ENCODE measurements around the gene MAPK8IP1. TPM values are rescaled to one million over a fixed set of nuclear protein-coding genes. Genes with fewer than 3 reads are reported as not detected.
A peak's percentile ranks its signal among the peaks of the same experiment; 100 is the strongest.

MAPK8IP1 gene
- total RNA-seq, 2 donors from 2014 or later, result 0.50 to 0.69 TPM

GRCh38 chr11:45910623-45911022 is 25.2 kb downstream of the MAPK8IP1 start:
- H3K27ac Mint-ChIP-seq, result no peak overlapping the region
- peaks cover 4% of the 10 kb centered on the region for H3K4me1 Mint-ChIP-seq (ENCODE audit: low read depth)
- H3K27me3 Mint-ChIP-seq (ENCODE audit: low read depth), result no peaks in the 10 kb centered on the region
- no peak for DNase-seq
- H3K4me3 Mint-ChIP-seq, result no peak overlapping the region
- no peaks in the 10 kb centered on the region for H3K9me3 Mint-ChIP-seq
- ATAC-seq (replicated peaks in 1 of 2), result no peak
- peaks cover 1 to 3% of the 10 kb centered on the region in 2 donors for H3K36me3 Mint-ChIP-seq (ENCODE audit: insufficient read depth in 2 of 2)

GRCh38 chr11:45913514-45913913 is 28.1 kb downstream of the MAPK8IP1 start:
- H3K9me3 Mint-ChIP-seq, result no peaks in the 10 kb centered on the region
- H3K4me1 Mint-ChIP-seq (ENCODE audit: low read depth), result peaks cover 21% of the 10 kb centered on the region
- H3K27me3 Mint-ChIP-seq (ENCODE audit: low read depth), result no peaks in the 10 kb centered on the region
- H3K4me3 Mint-ChIP-seq, result no peak overlapping the region
- DNase-seq (no peak), ATAC-seq (replicated peaks in 1 of 2) (no peak)
- no peak overlapping the region for H3K27ac Mint-ChIP-seq
- H3K36me3 Mint-ChIP-seq (ENCODE audit: insufficient read depth in 2 of 2), result peaks cover 4% of the 10 kb centered on the region in 2 donors

- Mint-ChIP-seq H3K4me3 (no peak overlapping the region), H3K27me3 (ENCODE audit: low read depth) (no peaks in the 10 kb centered on the region), H3K27ac (no peak overlapping the region), H3K4me1 (ENCODE audit: low read depth) (peaks cover 24% of the 10 kb centered on the region), H3K36me3 (ENCODE audit: insufficient read depth in 2 of 2) (peaks cover 4 to 6% of the 10 kb centered on the region in 2 donors), H3K9me3 (no peaks in the 10 kb centered on the region)
- ATAC-seq (replicated peaks in 1 of 2) (no peak), DNase-seq (no peak)
Measured at GRCh38 chr11:45913942-45914635, 28.6 kb downstream of the MAPK8IP1 start.

- H3K4me1 Mint-ChIP-seq (ENCODE audit: low read depth), result peaks cover 24% of the 10 kb centered on the region
- H3K27ac Mint-ChIP-seq, result no peak overlapping the region
- H3K4me3 Mint-ChIP-seq, result no peak overlapping the region
- H3K27me3 Mint-ChIP-seq (ENCODE audit: low read depth), result no peaks in the 10 kb centered on the region
- no peak for ATAC-seq (replicated peaks in 1 of 2)
- no peaks in the 10 kb centered on the region for H3K9me3 Mint-ChIP-seq
- DNase-seq, result no peak
- H3K36me3 Mint-ChIP-seq (ENCODE audit: insufficient read depth in 2 of 2), result peaks cover 4 to 6% of the 10 kb centered on the region in 2 donors
Measured at GRCh38 chr11:45915446-45915845, 30.0 kb downstream of the MAPK8IP1 start.

- Mint-ChIP-seq H3K27ac (peak overlapping the region; percentile 96), H3K27me3 (ENCODE audit: low read depth) (peaks cover 5% of the 10 kb centered on the region), H3K4me1 (ENCODE audit: low read depth) (peaks cover 29% of the 10 kb centered on the region), H3K4me3 (peak overlapping the region; percentile 100), H3K36me3 (ENCODE audit: insufficient read depth in 2 of 2) (peaks cover 4% of the 10 kb centered on the region in 2 donors), H3K9me3 (no peaks in the 10 kb centered on the region)
- ATAC-seq (replicated peaks in 1 of 2) (no peak), DNase-seq (no peak)
Measured at GRCh38 chr11:45917286-45917622, 31.8 kb downstream of the MAPK8IP1 start.

GRCh38 chr11:45917623-45918330 is 32.3 kb downstream of the MAPK8IP1 start, which contains the start of gene PEX16:
TSS of gene PEX16 (minus strand) at chr11:45917877. CDS start at chr11:45917811, 66 bp downstream.
- peaks cover 4% of the 10 kb centered on the region in 2 donors for H3K36me3 Mint-ChIP-seq (ENCODE audit: insufficient read depth in 2 of 2)
- DNase-seq (peak; percentile 94 to 98), ATAC-seq (replicated peaks in 1 of 2) (peak; percentile 89 to 94)
- peak within 1 kb of the TSS; percentile 100 for H3K4me3 Mint-ChIP-seq
- H3K4me1 Mint-ChIP-seq (ENCODE audit: low read depth), result peaks cover 29% of the 10 kb centered on the region
- peaks cover 5% of the 10 kb centered on the region for H3K27me3 Mint-ChIP-seq (ENCODE audit: low read depth)
- H3K9me3 Mint-ChIP-seq, result no peaks in the 10 kb centered on the region
- peak within 1 kb of the TSS; percentile 96 for H3K27ac Mint-ChIP-seq

GRCh38 chr11:45918331-45918941 is 33.0 kb downstream of the MAPK8IP1 start:
- peak; percentile 38 to 56 for ATAC-seq (replicated peaks in 1 of 2)
- Mint-ChIP-seq H3K27me3 (ENCODE audit: low read depth) (peaks cover 5% of the 10 kb centered on the region), H3K9me3 (no peaks in the 10 kb centered on the region), H3K4me1 (ENCODE audit: low read depth) (peaks cover 32% of the 10 kb centered on the region), H3K27ac (peak overlapping the region; percentile 96), H3K4me3 (peak overlapping the region; percentile 100), H3K36me3 (ENCODE audit: insufficient read depth in 2 of 2) (peaks cover 4 to 6% of the 10 kb centered on the region in 2 donors)
- DNase-seq, result peak; percentile 78 to 81

GRCh38 chr11:45918962-45919675 is 33.7 kb downstream of the MAPK8IP1 start:
- Mint-ChIP-seq H3K27me3 (ENCODE audit: low read depth) (peaks cover 8% of the 10 kb centered on the region), H3K27ac (no peak overlapping the region), H3K4me3 (peak overlapping the region; percentile 100), H3K36me3 (ENCODE audit: insufficient read depth in 2 of 2) (peaks cover 4 to 6% of the 10 kb centered on the region in 2 donors), H3K9me3 (no peaks in the 10 kb centered on the region), H3K4me1 (ENCODE audit: low read depth) (peaks cover 33% of the 10 kb centered on the region)
- ATAC-seq (replicated peaks in 1 of 2), result no peak
- no peak for DNase-seq

- Mint-ChIP-seq H3K9me3 (no peaks in the 10 kb centered on the region), H3K27me3 (ENCODE audit: low read depth) (peaks cover 13% of the 10 kb centered on the region), H3K4me3 (peak overlapping the region; percentile 33 to 69), H3K36me3 (ENCODE audit: insufficient read depth in 2 of 2) (peaks cover 4 to 6% of the 10 kb centered on the region in 2 donors), H3K27ac (no peak overlapping the region), H3K4me1 (ENCODE audit: low read depth) (peaks cover 33% of the 10 kb centered on the region)
- no peak for ATAC-seq (replicated peaks in 1 of 2)
- DNase-seq, result peak in 1 of 2 donors; percentile 0
Measured at GRCh38 chr11:45919806-45920530, 34.5 kb downstream of the MAPK8IP1 start.

GRCh38 chr11:45920531-45921477 is 35.4 kb downstream of the MAPK8IP1 start:
- H3K4me1 Mint-ChIP-seq (ENCODE audit: low read depth), result peaks cover 27% of the 10 kb centered on the region
- no peak for ATAC-seq (replicated peaks in 1 of 2)
- no peak for DNase-seq

GRCh38 chr11:45921561-45922424 is 36.3 kb downstream of the MAPK8IP1 start:
- peaks cover 2 to 6% of the 10 kb centered on the region in 2 donors for H3K36me3 Mint-ChIP-seq (ENCODE audit: insufficient read depth in 2 of 2)

More at GRCh38 chr11:45920531-45921477, 35.4 kb downstream of the MAPK8IP1 start:
- Mint-ChIP-seq H3K9me3 (no peaks in the 10 kb centered on the region), H3K4me3 (peak overlapping the region; percentile 56 to 73), H3K27ac (no peak overlapping the region), H3K27me3 (ENCODE audit: low read depth) (peaks cover 13% of the 10 kb centered on the region), H3K36me3 (ENCODE audit: insufficient read depth in 2 of 2) (peaks cover 2 to 6% of the 10 kb centered on the region in 2 donors)

More at GRCh38 chr11:45921561-45922424, 36.3 kb downstream of the MAPK8IP1 start:
- H3K4me3 Mint-ChIP-seq, result peak overlapping the region; percentile 56 to 73
- peaks cover 13% of the 10 kb centered on the region for H3K27me3 Mint-ChIP-seq (ENCODE audit: low read depth)
- DNase-seq, result no peak
- ATAC-seq (replicated peaks in 1 of 2), result no peak
- H3K9me3 Mint-ChIP-seq, result no peaks in the 10 kb centered on the region
- H3K4me1 Mint-ChIP-seq (ENCODE audit: low read depth), result peaks cover 17% of the 10 kb centered on the region
- H3K27ac Mint-ChIP-seq, result no peak overlapping the region

All from activated T-cell treated with anti-CD3 and anti-CD28 coated beads, Interleukin-2, amount 50 U/mL, for 72 hours (primary cell).